Hippocampal formation (tissue), 2 donors: ENCODE measurements around the gene CBX6.

Experiments used
- DNase-seq, 2 donors: peaks; one replicate each; lab custom pipeline; 2025; lab: John Stamatoyannopoulos, UW

The CBX6 gene

DNA sequence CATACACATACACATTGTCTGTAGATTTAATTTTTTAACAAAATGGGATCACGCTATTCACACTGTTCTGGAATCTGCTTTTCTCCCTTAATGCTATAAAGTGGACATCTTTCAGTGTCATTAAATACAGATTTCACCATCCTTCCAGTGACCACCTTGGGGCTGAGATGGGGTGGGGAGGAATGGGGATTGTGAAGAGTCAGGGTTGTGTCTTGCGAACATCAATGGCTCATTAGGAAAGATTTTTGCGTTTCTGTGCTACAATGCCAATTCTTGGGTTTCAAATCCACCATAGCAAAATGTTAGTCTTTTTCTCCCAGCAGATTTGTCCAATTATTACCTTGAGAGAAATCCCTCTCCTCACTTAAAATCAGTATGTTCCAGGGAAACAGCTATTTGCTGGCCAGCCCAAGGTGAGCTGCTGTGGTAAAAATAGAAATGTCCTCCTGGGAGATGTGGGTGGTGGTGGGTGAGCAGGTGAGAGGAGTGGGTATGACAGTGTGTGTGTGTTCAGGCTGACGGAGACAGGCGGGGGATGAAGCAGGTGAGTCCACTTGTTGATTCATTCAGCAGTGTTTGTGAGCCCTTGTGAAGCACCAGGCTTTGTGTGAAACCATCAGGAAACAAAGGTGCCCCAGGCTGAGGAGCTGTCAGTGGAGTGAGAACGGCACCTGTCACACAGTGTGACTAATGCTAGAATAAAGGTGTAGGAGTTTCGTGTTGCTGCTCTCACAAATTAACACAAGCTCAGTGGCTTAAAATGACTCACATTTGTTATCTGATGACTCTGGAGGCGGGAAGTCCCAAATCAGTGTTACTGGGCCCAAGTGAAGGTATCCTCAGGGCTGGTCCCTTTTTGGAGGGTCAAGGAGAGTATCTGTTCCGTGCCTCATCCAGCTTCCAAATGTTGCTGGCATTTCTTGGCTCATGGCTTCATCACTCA, 1.7 kb upstream of the CBX6 start:
- no peak for DNase-seq

- peak; percentile 35 to 57 for DNase-seq
Measured at GRCh38 chr22:38872831-38873248, 824 bp upstream of the CBX6 start.

DNA sequence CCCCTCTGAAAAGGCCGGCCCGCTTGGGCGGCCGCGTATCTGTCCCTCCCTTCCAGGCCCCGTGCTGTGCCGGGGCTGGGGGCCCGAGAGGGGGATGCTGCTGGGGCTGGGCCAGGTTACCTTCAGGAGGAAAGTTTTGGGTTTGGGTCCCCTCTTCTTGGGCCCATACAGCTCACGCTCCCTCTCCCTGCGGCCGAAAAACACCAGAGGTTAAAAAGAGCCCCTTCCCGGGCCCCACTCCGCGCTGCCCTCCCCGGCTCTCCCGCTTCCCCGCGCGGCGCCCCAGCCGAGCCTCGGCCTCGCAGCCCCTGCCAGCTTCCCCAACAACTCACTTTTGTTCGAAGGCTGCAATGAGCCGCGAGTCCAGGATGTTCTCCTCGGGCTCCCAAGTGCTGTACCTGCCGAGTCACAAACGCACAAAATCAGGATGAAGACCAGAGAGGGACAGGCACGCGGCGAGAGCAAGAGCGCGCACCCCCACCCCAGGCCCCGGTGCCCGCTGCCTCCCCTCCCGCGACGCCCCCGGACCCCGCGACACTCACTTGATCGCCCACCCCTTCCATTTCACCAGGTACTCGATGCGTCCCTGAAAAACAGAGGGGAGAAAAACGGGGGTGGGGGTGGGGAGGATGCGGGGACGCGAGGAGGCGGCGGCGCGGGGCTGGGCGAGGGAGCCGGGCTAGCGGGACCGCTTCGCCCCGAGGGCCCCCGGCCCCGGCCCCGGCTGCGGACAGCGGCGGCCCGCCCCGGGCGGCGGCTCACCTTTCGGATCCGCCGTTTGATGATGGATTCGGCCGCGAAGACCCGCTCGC, 450 bp downstream of the CBX6 start:
- DNase-seq = no peak

- no peak for DNase-seq
Measured at GRCh38 chr22:38870791-38871359, 1.1 kb downstream of the CBX6 start.

DNA sequence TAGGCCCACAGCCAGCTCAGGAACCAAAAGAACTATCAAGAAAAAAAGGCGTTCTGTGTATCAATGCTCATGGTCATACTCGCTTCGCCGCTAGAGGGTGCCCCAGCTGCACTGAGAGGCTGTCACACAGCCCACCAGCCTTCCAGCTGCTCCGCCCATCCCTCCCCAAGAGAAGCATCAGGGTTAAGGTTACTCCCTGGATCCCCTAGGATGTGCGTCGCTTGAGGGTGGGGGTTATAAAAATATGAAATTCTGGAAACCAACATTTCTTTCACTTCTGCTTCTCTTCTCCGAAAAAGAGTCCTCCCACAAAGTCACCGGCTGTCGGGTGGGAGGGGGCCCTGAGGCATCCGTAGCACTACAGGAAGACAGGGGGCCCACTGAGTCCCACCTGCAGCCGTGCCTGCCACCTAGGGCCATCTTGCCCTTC, 1.7 kb downstream of the CBX6 start:
- peak; percentile 62 to 64 for DNase-seq

DNA sequence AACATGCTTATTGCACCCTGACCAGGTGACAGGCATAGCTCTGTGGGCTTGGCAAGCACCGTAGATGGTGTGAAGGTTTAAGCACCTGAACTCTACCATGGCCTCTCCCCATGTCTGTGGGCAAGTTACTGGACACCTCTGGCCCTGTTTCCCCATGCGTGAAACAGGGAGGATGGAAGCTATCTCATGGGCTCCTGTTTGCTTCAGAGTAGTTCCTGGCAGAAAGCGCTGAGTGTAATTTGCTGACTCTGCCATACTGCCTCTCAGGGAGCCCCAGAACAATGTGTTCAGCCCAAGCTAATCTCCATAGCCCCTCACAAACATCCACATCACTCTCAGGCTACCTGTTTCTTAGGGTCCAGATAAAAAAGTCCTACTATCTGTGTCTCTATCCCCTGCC, 2.4 kb downstream of the CBX6 start:
- DNase-seq = no peak

- DNase-seq = peak; percentile 35 to 67
Measured at GRCh38 chr22:38868886-38869381, 3.1 kb downstream of the CBX6 start.

DNA sequence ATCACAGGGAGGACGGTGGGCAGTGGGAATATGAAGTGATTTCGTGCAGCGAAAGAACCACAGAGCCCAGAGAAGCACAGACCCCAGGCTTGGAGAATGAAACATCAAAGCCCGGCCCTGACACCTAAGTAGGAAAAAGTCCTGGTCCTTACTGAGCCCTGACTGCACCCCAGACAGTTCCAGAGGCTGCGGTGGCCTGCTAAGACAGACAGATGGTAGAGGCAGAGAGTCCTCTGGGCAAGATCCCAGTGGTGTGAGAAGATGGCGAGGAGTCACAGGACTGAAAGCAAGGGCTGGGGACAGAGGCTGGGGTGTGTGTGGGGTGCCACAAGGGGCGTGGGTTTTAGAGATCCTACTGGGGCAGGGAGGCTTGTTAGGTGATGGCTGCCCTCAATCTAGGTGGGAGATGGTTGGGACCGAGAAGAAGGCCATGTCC, 3.7 kb downstream of the CBX6 start:
- DNase-seq = no peak

- no peak for DNase-seq
Measured at GRCh38 chr22:38867471-38868285, 4.3 kb downstream of the CBX6 start.

- DNase-seq = no peak
Measured at GRCh38 chr22:38867124-38867455, 4.9 kb downstream of the CBX6 start.

GRCh38 chr22:38866399-38867123, 5.5 kb downstream of the CBX6 start:
- no peak for DNase-seq

DNA sequence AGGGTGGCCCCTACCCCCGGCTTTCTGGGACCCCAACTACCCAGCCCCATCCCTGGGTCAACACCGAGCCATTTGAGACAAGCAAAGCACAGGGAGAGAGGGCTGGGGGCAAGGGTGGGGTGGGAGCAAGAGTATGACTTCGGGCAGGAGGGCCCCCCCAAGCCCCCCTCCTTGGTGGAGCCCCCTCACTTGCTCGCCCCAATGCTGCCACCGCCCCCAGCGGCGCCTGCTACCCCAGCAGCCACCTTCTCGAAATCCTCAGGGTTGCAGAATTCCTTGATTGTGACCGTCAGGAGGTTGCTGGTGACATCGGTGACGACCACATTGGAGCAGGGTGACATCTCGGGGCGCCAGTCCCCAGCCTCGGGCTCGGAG, 6.0 kb downstream of the CBX6 start:
- DNase-seq = no peak

GRCh38 chr22:38865201-38866023, 6.6 kb downstream of the CBX6 start:
- DNase-seq = no peak

DNA sequence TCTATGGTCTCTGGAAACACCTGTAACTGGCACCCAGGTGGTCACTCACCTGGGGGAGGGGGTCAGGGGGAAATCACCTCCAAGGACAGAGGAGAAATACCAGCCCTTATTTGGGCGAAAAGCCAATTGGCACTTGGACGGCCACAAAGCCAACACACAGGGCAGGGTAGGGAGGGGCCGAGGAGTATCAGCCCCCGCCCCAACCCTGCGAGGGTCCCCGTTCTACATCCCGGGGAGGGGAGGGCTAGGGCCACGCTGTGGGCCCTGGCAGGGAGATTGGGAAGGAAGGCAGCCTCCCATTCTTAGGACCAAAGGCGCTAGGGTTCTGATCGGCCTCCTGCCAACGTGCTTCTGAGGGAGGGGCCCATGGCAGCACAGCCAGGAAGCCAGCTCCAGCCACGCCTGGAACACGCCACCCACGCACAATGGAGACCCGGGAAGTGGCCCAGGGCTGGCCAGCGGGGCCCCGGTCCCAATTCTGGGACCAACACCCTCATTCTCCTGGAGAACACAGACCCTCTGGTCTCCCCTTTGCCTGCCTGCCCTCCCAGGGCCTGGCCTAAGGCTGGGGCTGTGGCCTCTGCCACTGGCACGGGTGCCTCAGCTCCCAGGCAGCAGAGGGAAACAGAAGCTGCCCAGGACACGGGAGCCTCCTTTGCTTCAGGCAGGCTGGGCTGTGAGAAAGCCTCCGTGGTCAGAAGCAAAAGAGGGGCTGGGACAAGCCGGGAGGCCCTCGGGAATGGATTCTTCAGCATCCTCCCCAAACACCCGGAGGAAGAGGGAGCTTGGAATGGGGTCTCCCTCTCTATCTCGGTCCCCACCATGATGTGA, 7.4 kb downstream of the CBX6 start:
- DNase-seq = no peak

DNA sequence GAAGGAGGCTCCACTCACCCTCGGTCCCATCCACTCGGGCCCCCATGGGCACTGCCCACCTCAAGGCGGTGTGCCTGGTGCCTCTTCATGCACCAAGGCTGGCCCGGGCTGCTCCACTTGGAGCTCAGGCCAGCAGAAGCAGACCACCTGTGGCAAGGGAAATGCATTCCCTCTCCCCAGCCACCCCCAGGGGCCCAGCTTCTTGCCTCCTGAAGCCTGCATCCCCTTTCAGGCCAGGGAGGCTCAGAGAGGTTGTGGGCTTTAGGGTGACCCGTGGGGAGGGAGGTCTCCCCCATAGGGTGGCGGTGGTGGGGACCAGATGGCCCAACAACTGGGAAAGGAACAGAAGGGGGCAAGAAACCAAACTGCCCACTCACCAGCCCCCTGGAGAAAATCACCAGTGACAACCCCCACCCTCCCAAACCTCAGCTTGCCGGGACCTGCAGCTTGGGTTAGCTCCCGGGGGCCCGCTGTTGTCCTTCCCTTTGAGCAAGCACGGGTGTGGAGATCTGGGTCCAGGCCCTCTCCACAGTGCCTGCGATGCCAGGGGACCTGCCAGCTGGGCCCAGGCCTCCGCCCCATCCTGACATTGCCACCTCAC, 8.4 kb downstream of the CBX6 start:
- no peak for DNase-seq

- no peak for DNase-seq
Measured at GRCh38 chr22:38862375-38863329, 9.4 kb downstream of the CBX6 start.

- no peak for DNase-seq
Measured at GRCh38 chr22:38861927-38862326, 10.1 kb downstream of the CBX6 start.
